HG03520 (cell line): ENCODE measurements around the gene CABYR.

Experiments used
- ATAC-seq: cut with Tn5 transposase; IDR thresholded peaks from one replicate; pipeline ENCODE4 v1.9.1; 2021; ENCODE audit warnings: mild to moderate bottlenecking, moderate library complexity; ENCODE audit not compliant: unreplicated experiment

Gene CABYR

GRCh38 chr18:24189007-24189528, 50.2 kb downstream of the CABYR start:
- no peak for ATAC-seq

DNA sequence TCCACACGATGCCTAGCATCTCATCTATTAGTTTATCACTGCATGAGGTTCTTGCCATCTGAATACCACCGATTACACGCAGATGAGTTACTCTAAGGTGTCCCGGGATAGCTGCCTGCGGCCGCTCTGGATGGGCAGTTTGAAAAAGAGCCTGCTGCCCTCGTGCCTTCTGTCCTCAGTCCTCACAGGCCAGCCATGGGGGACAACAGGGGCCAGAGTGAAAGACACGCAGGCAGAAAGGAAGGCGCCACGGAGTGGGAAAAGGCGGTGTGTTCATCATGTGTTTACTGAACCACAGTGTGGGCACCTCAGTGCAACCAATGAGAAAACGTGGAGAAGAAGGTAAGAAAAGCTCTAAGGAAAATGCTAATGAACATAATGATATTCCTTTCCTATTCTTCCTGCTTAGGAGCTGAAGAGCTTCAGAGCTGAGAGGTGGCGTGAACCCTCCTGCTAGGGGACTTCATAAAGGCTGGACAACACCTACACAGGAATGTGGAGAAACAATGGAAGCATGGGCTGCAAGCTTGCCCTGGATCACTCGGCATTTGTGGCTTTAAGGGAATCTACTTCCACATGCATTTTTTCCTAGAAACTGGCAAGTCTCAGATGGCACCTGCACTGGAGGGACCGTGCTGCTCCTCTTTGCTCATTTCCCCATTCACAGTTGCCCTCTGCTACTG, 50.9 kb downstream of the CABYR start:
- ATAC-seq: no peak

GRCh38 chr18:24190590-24190989, 51.7 kb downstream of the CABYR start:
- no peak for ATAC-seq

- no peak for ATAC-seq
Observed at GRCh38 chr18:24195296-24196053, 56.6 kb downstream of the CABYR start.

DNA sequence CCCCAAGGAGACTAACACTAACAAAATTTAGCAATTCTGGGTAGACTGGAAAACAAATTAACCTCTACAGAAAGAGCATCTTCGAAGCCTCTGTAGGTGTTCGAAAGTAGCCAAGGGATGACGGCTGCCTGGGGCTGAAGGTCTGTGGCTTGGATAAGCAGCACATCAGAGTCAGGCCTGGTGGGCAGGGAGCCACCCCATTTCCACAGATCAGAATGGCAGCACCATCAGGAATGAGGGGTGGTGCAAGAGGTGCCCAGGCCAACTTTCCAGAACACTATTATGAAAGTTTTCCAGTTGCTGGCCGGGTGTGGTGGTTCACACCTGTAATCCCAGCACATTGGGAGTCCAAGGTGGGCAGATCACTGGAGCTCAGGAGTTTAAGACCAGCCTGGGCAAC, 57.9 kb downstream of the CABYR start:
- no peak for ATAC-seq

DNA sequence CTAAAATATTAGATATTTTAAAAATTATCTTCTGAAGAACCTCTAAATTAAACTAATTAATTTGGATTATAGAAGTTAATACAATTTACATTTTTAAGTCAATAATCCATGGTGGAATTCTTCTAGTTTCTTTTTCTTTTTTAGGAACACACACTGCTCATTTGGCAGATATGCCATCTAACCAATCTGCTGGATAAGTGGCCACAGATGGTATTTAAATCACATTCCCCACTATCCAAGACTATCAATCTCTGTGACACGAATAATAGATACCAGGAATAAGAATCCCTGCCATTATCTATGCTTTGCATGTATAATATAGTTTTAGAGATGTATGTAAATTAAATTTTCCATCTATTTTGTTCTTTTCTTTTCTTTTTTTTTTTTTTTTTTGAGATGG, 58.5 kb downstream of the CABYR start:
- ATAC-seq: no peak

- ATAC-seq: no peak
Observed at GRCh38 chr18:24198461-24198860, 59.6 kb downstream of the CABYR start.

DNA sequence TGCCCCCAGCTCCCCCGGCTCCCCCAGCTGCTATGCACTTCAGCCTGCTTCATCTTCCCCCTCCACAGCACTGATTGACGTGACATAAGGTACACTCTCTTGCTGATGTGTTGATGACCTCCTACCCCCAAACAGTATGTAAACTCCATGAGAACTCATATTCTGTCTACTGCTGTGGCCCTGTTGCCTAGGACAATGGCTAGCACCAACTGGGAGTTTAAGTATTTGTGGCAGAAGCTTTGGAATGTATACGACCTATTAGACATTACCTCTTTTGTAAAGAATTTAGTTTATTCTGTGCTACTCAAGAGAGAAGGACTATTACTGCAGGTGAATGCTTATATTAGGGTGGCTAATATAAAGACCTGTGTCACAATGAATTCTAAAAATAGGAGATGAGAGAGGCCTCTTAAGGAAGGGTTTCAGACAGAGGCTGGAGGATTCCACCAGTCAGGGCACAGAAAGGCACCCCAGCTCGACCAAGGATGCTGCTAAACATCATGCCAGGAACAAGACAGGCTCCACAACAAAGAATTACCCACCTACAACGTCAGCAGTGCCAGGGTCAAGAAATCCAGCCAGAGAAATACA, 60.6 kb downstream of the CABYR start:
- ATAC-seq: no peak

DNA sequence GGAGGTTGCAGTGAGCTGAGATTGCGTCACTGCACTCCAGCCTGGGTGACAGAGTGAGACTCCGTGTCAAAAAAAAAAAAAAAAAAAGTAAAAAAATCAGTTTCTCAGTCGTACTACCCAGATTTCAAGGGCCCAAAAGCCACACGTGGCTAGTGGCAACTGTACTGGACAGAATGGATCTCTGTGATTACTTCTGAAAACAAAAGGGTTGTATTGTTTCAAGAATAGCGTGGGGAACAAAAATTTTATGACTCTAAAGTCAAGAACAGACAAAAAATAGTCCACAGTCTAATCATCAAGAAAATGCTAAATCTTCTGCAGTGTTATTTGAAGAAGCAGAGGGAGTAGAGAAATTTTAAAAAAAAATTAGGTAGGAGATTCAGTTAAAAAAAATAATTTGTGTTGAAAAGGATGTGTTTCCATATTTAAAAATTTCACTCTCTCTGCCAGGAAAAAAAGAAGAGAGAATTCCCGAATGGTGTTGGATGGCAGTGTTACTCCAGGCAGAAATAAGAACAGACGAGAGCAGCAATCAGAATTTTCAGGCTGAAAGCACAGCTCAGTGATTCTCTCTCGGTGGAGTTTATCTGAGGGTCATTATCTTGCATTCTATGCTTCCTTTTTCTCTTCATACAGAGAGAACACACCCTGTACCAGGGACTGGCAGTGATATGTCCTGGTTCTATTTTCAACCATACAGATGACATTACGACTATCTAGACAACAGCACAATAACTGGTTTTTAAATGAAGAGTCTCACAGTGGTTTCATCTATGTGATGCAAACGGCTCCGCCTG, 61.8 kb downstream of the CABYR start:
- no peak for ATAC-seq

GRCh38 chr18:24201699-24202687, 63.1 kb downstream of the CABYR start:
- ATAC-seq: no peak

GRCh38 chr18:24204904-24205303, 66.0 kb downstream of the CABYR start:
- ATAC-seq: no peak

GRCh38 chr18:24208270-24209035, 69.6 kb downstream of the CABYR start:
- ATAC-seq: no peak

GRCh38 chr18:24209558-24209957, 70.7 kb downstream of the CABYR start:
- no peak for ATAC-seq
